Transverse colon (tissue), 4 donors: Measurements from ENCODE around the gene CLGN. TPM values are rescaled to one million over a fixed set of nuclear protein-coding genes. Genes with fewer than 3 reads are reported as not detected.
A peak's percentile ranks its signal among the peaks of the same experiment; 100 is the strongest.

Experiments
- DNase-seq: peaks from one replicate; pipeline ENCODE4 v3.0.0-alpha.2; 2019
- H3K27ac ChIP-seq, 4 donors: fragments of 200-600 bp; sonication (generic); 2 replicates each; pipeline ENCODE4 v1.5.1; 2016 to 2018; ENCODE audit warnings: inconsistent platforms in 4 of 4
- H3K27me3 ChIP-seq: fragments of 200-600 bp; sonication (generic); 2 replicates; pipeline ENCODE4 v1.5.1; 2017; ENCODE audit warnings: inconsistent platforms
- H3K36me3 ChIP-seq, 4 donors: fragments of 200-600 bp; sonication (generic); 2 replicates each; pipeline ENCODE4 v1.5.1; 2017 to 2019; ENCODE audit warnings: inconsistent platforms in 4 of 4
- H3K4me1 ChIP-seq, 4 donors: fragments of 200-600 bp; sonication (generic); 2 replicates each; pipeline ENCODE4 v1.5.1; 2017 to 2020; ENCODE audit warnings: inconsistent platforms in 4 of 4
- H3K4me3 ChIP-seq, 4 donors: fragments of 200-600 bp; sonication (generic); 1 replicate in 1 of 4; 2 replicates in 3 of 4; pipeline versions ENCODE4 v1.5.1 to v1.6.1; 2017 to 2019; ENCODE audit warnings: inconsistent platforms in 4 of 4
- H3K9me3 ChIP-seq, 2 donors: fragments of 200-600 bp; sonication (generic); 2 replicates each; pipeline ENCODE4 v1.5.1; 2017 to 2019; ENCODE audit warnings: inconsistent platforms in 2 of 2
- EP300 ChIP-seq: sonication (generic); formaldehyde crosslinking; IDR thresholded peaks from one replicate; pipeline ENCODE4 v1.6.1; 2017; ENCODE audit warnings: antibody characterized with exemption, low read depth
- POLR2A ChIP-seq: fragments of 450-650 bp; IDR thresholded peaks from one replicate; pipeline ENCODE4 v1.6.1; 2016; ENCODE audit warnings: antibody characterized with exemption, mild to moderate bottlenecking, moderate library complexity
- POLR2AphosphoS5 ChIP-seq, 3 donors: sonication (generic); formaldehyde crosslinking; IDR thresholded peaks; one replicate each; pipeline ENCODE4 v1.6.1; 2016; ENCODE audit warnings: antibody characterized with exemption in 3 of 3
- WGBS, 2 donors: methylation state at CpG; one replicate each; pipeline ENCODE4 v1.1.5; 2018; ENCODE audit warnings: low coverage in 1 of 2; 5-methylcytosine and 5-hydroxymethylcytosine counted together
- in situ Hi-C, 4 donors: fragments of 200-750 bp; cut with MboI; loops; one replicate each; pipeline versions ENCODE4 v1.15.0 to v1.15.1; 2017; ENCODE audit warnings: low sequenced_read_pairs in 3 of 4, low pct_ligation_motif_present in 1 of 4, low pct_unique_long_range_greater_than_20kb in 1 of 4
- intact Hi-C: fragments of 100-400 bp; cut with DNase I; formaldehyde crosslinking; loops from one replicate; pipeline ENCODE4 v1.15.1; 2023; ENCODE audit warnings: low total_unique reads
- total RNA-seq, 4 donors: library from RNA; depleted of rRNA; stranded (reverse); fragments of >200 nt; gene quantifications; one replicate each; pipeline ENCODE4 v1.1.0, GENCODE V29; 2016
- TF ChIP-seq, protein P1 (sequence below), 5 experiments: fragments of 200-600 bp in 3 of 5; fragments of 450-650 bp in 2 of 5; sonication (generic) in 3 of 5; IDR thresholded peaks; 1 replicate in 2 of 5; 2 replicates in 3 of 5; pipeline ENCODE4 v1.5.1; 2016 to 2017; ENCODE audit warnings: antibody characterized with exemption in 5 of 5, inconsistent platforms in 3 of 5, mild to moderate bottlenecking in 2 of 5, moderate library complexity in 1 of 5

Gene CLGN
- total RNA-seq, 4 donors from 2014 or later = 1.5 to 2.4 (median 1.5) TPM; not detected in 1

DNA sequence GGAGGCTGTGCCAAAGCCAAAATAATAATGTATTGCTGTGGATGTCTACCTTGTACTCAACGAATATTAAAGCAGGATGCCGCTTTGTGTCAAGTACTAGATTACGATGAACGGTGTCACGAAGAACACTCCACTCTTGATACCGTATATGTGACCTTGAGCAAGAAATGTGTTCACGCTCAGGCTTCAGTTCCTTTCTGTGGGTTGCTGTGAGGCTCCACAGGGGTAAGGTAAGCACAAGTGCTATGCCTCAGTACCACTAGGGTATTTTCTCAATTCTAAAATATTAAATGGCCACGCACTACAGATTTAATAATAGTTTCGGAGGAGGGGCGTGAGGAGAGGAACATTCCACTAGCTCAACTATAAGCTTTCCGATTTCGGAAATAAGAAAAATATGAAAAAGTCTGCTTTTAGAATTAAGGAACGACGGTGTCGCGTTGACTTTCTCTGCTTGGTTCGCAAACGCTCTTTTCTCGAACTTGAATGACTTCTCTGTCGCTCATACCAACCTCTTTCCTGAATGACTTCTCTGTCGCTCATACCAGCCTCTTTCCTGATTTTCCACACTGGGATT is 54.6 kb downstream of the CLGN start:
- DNase-seq = peak; percentile 22
- WGBS, 2 donors = 0 to 1% methylated on average over 13 to 21 of the region's 21 CpGs
- Histone ChIP-seq H3K27me3 (no peaks in the 10 kb centered on the region), H3K4me3 (peak overlapping the region; percentile 26 to 96 (median 86)), H3K9me3 (no peaks in the 10 kb centered on the region), H3K27ac (peak overlapping the region; percentile 96 to 98 (median 97)), H3K4me1 (peaks cover 7 to 31% (median 19%) of the 10 kb centered on the region in 4 donors), H3K36me3 (no peaks in the 10 kb centered on the region)
- TF ChIP-seq POLR2AphosphoS5 (IDR thresholded peaks at IDR 0.05) (no peak), POLR2A (peak; percentile 75), EP300 (no peak)
- TF ChIP-seq, protein P1, sequence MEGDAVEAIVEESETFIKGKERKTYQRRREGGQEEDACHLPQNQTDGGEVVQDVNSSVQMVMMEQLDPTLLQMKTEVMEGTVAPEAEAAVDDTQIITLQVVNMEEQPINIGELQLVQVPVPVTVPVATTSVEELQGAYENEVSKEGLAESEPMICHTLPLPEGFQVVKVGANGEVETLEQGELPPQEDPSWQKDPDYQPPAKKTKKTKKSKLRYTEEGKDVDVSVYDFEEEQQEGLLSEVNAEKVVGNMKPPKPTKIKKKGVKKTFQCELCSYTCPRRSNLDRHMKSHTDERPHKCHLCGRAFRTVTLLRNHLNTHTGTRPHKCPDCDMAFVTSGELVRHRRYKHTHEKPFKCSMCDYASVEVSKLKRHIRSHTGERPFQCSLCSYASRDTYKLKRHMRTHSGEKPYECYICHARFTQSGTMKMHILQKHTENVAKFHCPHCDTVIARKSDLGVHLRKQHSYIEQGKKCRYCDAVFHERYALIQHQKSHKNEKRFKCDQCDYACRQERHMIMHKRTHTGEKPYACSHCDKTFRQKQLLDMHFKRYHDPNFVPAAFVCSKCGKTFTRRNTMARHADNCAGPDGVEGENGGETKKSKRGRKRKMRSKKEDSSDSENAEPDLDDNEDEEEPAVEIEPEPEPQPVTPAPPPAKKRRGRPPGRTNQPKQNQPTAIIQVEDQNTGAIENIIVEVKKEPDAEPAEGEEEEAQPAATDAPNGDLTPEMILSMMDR (IDR thresholded peaks at IDR 0.05) = peak; percentile 20 to 66 (median 43)
- in situ Hi-C loops (loop anchor here in 2 of 4 donors (25.0 kb wide), 1 partner anchor 489 kb away; no protein-coding TSS in a partner anchor), intact Hi-C loops (no loop called here)

DNA sequence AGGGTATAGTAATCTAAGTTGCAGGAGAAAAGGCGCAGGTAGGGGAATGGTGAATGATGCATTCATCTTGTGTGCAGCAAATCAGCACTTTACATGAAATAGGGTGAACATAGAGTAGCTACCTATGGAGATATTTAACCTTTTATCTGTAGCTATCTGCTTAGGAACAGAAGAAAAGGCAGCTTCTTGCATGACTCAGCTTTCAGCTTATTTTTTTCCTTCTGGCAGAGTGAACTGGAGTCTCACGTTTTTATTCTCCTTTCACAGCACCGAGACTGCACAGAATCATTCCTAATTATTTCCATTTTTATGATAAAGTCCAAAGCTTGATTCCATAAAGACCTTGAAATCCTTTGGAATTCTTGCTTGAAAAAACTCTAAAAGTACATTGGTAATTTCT is 58.8 kb downstream of the CLGN start:
- peaks cover 0 to 13% (median 6%) of the 10 kb centered on the region in 4 donors for H3K4me1 ChIP-seq
- H3K36me3 ChIP-seq = no peaks in the 10 kb centered on the region
- 80 to 82% methylated on average over 3 of the region's 3 CpGs for WGBS, 2 donors
- TF ChIP-seq POLR2AphosphoS5 (IDR thresholded peaks at IDR 0.05) = no peak
- TF ChIP-seq POLR2A = no peak
- TF ChIP-seq, protein P1 (IDR thresholded peaks at IDR 0.05) = no peak
- TF ChIP-seq EP300 = no peak
- no peaks in the 10 kb centered on the region for H3K27me3 ChIP-seq
- no peak overlapping the region for H3K27ac ChIP-seq
- H3K4me3 ChIP-seq = no peak overlapping the region
- no peaks in the 10 kb centered on the region for H3K9me3 ChIP-seq
- intact Hi-C loops (no loop called here), in situ Hi-C loops (loop anchor here in 2 of 4 donors (25.0 kb wide), 1 partner anchor 494 kb away; no protein-coding TSS in a partner anchor)
- no peak for DNase-seq

DNA sequence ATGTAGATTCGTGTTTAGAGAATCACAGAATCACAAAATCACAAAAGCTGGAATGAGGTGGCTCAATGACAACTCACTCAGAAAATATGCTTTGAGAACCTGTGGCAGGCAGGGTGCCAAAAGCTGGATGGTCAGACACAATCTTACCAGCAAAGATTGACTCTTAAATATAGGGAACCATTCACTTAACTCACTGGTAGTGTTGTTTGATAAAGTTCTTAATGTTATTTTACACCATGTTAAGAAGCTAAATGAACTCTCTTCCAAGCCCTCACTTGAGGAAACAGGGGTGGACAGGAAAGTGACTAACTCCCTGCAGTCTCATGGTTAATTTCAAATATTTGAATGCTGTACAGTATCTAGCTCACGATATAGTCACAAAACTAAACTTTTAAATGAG is 59.7 kb downstream of the CLGN start:
- intact Hi-C loops = no loop called here
- Histone ChIP-seq H3K4me1 (peaks cover 0 to 17% (median 7%) of the 10 kb centered on the region in 4 donors), H3K36me3 (no peaks in the 10 kb centered on the region), H3K27me3 (no peaks in the 10 kb centered on the region), H3K27ac (no peak overlapping the region), H3K9me3 (no peaks in the 10 kb centered on the region), H3K4me3 (no peak overlapping the region)
- in situ Hi-C loops = loop anchor here in 2 of 4 donors (25.0 kb wide), 1 partner anchor 495 kb away; no protein-coding TSS in a partner anchor
- TF ChIP-seq EP300 = no peak
- no peak for DNase-seq
- WGBS, 2 donors = 78 to 91% methylated on average over 1 to 2 of the region's 2 CpGs

DNA sequence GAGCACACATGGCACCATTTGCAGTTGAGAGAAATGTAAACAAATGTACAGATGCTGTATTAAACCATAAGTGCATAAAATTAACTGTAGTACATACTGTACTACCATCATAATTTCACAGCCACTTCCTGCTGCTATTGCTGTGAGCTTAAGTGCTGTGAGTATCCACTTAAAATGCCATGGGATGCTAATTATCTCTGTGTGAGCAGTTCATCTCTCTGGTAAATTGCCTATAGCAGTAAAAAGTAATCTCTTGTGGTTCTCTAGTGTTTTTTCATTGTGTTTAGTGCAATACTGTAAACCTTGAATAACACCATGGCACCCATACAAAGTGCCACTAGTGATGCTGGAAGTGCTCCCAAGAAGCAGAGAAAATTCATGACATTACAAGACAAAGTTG is 63.9 kb downstream of the CLGN start:
- H3K4me3 ChIP-seq = no peak overlapping the region
- H3K9me3 ChIP-seq = no peaks in the 10 kb centered on the region
- peaks cover 0 to 15% (median 6%) of the 10 kb centered on the region in 4 donors for H3K4me1 ChIP-seq
- TF ChIP-seq POLR2AphosphoS5 (IDR thresholded peaks at IDR 0.05) (no peak), POLR2A (no peak), EP300 (no peak)
- TF ChIP-seq, protein P1 (IDR thresholded peaks at IDR 0.05) = no peak
- H3K27ac ChIP-seq = peak overlapping the region in 1 of 4 donors; percentile 53
- DNase-seq = no peak
- intact Hi-C loops (no loop called here), in situ Hi-C loops (loop anchor here in 2 of 4 donors (25.0 kb wide), 1 partner anchor 499 kb away; no protein-coding TSS in a partner anchor)
- no peaks in the 10 kb centered on the region for H3K36me3 ChIP-seq
- H3K27me3 ChIP-seq = no peaks in the 10 kb centered on the region
